NCI-H345 treated with DMSO at 0.1 percent for 48 hours (cell line): Measurements from ENCODE around the gene OR8D1.
"Not testable (repeated sequence)": the region's sequence is repeated elsewhere in the genome, so short reads cannot be mapped to it uniquely, and the experiment has no call there.

Source experiments
- DNase-seq: peaks from one replicate; lab custom pipeline; 2025; ENCODE audit not compliant: unreplicated experiment; lab: John Stamatoyannopoulos, UW

OR8D1 gene

GRCh38 chr11:124294687-124295086, 19.1 kb downstream of the OR8D1 start:
- no peak for DNase-seq

- DNase-seq = no peak
Observed at GRCh38 chr11:124285610-124286344, 28.0 kb downstream of the OR8D1 start.

GRCh38 chr11:124278261-124278660, 35.5 kb downstream of the OR8D1 start:
- DNase-seq = no peak

GRCh38 chr11:124277804-124278203, 35.9 kb downstream of the OR8D1 start:
- no peak for DNase-seq

GRCh38 chr11:124277207-124277606, 36.5 kb downstream of the OR8D1 start:
- DNase-seq = no peak

- DNase-seq = no peak
Observed at GRCh38 chr11:124276081-124276480, 37.7 kb downstream of the OR8D1 start.

GRCh38 chr11:124274000-124274399, 39.7 kb downstream of the OR8D1 start:
- DNase-seq = no peak

- not testable (repeated sequence) for DNase-seq
Observed at GRCh38 chr11:124270886-124271285, 42.9 kb downstream of the OR8D1 start.

- DNase-seq = not testable (repeated sequence)
Observed at GRCh38 chr11:124265041-124265440, 48.7 kb downstream of the OR8D1 start.

GRCh38 chr11:124256076-124256475, 57.7 kb downstream of the OR8D1 start, which contains the start of gene OR8G5:
Gene OR8G5, plus strand, starts transcription at chr11:124256376. Its CDS starts 8,556 bp downstream, at chr11:124264932.
- DNase-seq = no peak
